Hepatocyte (in vitro differentiated cells): Measurements from ENCODE around the gene ZSCAN5B. TPM values are rescaled to one million over a fixed set of nuclear protein-coding genes. Genes with fewer than 3 reads are reported as not detected.

Experiments used
- DNase-seq: peaks from one replicate; pipeline ENCODE4 v3.0.0-alpha.2; 2016; ENCODE audit warnings: low spot score
- H2AFZ ChIP-seq: fragments of 200-600 bp; sonication (generic); 2 replicates; pipeline ENCODE4 v1.6.0; 2016; ENCODE audit warnings: antibody characterized with exemption, mild to moderate bottlenecking
- H3K27ac ChIP-seq: fragments of 200-600 bp; sonication (generic); 2 replicates; pipeline ENCODE4 v1.5.1; 2016; ENCODE audit warnings: mild to moderate bottlenecking
- H3K27me3 ChIP-seq: fragments of 200-600 bp; sonication (generic); 2 replicates; pipeline ENCODE4 v1.6.1; 2016
- H3K36me3 ChIP-seq: fragments of 200-600 bp; sonication (generic); replicated peaks from 2 replicates; pipeline ENCODE4 v1.5.1; 2016; ENCODE audit warnings: low read depth; ENCODE audit not compliant: insufficient read depth
- H3K4me1 ChIP-seq: fragments of 200-600 bp; sonication (generic); 2 replicates; pipeline ENCODE4 v1.5.1; 2016; ENCODE audit warnings: mild to moderate bottlenecking, moderate library complexity; ENCODE audit not compliant: insufficient read depth
- H3K4me2 ChIP-seq: fragments of 200-600 bp; sonication (generic); 2 replicates; pipeline ENCODE4 v1.6.0; 2016
- H3K4me3 ChIP-seq: fragments of 200-600 bp; sonication (generic); 2 replicates; pipeline ENCODE4 v1.5.1; 2016; ENCODE audit warnings: mild to moderate bottlenecking
- H3K79me2 ChIP-seq: fragments of 200-600 bp; sonication (generic); 2 replicates; pipeline ENCODE4 v1.6.0; 2017; ENCODE audit warnings: mild to moderate bottlenecking
- H3K9me2 ChIP-seq: fragments of 200-600 bp; sonication (generic); replicated peaks from 2 replicates; pipeline ENCODE4 v1.6.0; 2017; ENCODE audit warnings: mild to moderate bottlenecking; ENCODE audit not compliant: insufficient read depth
- H3K9me3 ChIP-seq: fragments of 200-600 bp; sonication (generic); 2 replicates; pipeline ENCODE4 v1.5.1; 2016; ENCODE audit warnings: low read depth, mild to moderate bottlenecking
- H4K20me1 ChIP-seq: fragments of 200-600 bp; sonication (generic); 2 replicates; pipeline ENCODE4 v1.6.0; 2016; ENCODE audit warnings: mild to moderate bottlenecking; ENCODE audit not compliant: insufficient read depth, poor library complexity, severe bottlenecking
- EZH2 ChIP-seq: fragments of 200-600 bp; sonication (generic); IDR thresholded peaks from 2 replicates; pipeline ENCODE4 v1.6.1; 2016; ENCODE audit warnings: antibody characterized with exemption, mild to moderate bottlenecking, borderline replicate concordance
- EZH2phosphoT487 ChIP-seq: fragments of 200-600 bp; sonication (generic); IDR thresholded peaks from one replicate; pipeline ENCODE4 v1.6.1; 2018; ENCODE audit warnings: antibody characterized with exemption, mild to moderate bottlenecking, low read depth, moderate library complexity; ENCODE audit not compliant: unreplicated experiment, severe bottlenecking
- WGBS: methylation state at CpG from one replicate; pipeline ENCODE4 v1.1.6; 2016; ENCODE audit warnings: low lambda C conversion rate; ENCODE audit errors: missing lambda C conversion rate; 5-methylcytosine and 5-hydroxymethylcytosine counted together
- polyA plus RNA-seq: library from polyadenylated mRNA; unstranded; fragments of >200 nt; fragmentation: Nextera tagmentation; extraction: Ambion mirVana; gene quantifications from 2 replicates; pipeline ENCODE4 v1.2.1, GENCODE V29; 2016
- total RNA-seq: library from RNA; depleted of rRNA; stranded (reverse); fragments of >200 nt; gene quantifications from 2 replicates; pipeline ENCODE4 v1.2.3, GENCODE V29; 2014
- TF ChIP-seq, protein P1 (sequence below): fragments of 200-600 bp; sonication (generic); IDR thresholded peaks from 2 replicates; pipeline ENCODE4 v1.5.1; 2016; ENCODE audit warnings: antibody characterized with exemption, mild to moderate bottlenecking; ENCODE audit not compliant: poor library complexity

ZSCAN5B gene
- total and polyA plus RNA-seq, 2 experiments from 2014 or later: not detected

DNA sequence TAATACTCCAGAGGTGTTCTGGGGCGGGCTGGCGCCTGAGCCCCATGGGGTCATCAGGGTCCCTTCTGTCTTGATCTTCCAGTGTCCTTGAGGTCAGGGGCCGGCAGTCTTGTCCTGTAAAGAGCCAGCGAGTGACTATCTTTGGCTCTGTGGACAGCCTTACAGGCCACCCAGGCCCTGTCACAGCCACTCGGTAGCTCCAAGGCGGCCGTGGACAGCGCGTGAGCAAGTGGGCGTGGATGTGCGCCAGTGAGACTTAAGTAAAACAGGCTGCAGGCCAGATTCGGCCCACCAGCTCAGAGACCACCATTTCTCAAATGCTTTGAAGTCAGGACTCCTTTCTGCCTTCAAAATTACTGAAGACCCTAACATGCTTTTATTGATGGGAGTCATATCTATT is 52.8 kb downstream of the ZSCAN5B start:
- no peak for TF ChIP-seq EZH2
- H3K79me2 ChIP-seq: peaks cover 67% of the 10 kb centered on the region
- no peaks in the 10 kb centered on the region for H3K9me2 ChIP-seq
- WGBS: 86% methylated on average over 12 of the region's 12 CpGs
- H3K4me1 ChIP-seq: peaks cover 23% of the 10 kb centered on the region
- H3K4me3 ChIP-seq: no peak overlapping the region
- H2AFZ ChIP-seq: no peak overlapping the region
- peak overlapping the region; percentile 68 for H3K27ac ChIP-seq
- no peaks in the 10 kb centered on the region for H3K9me3 ChIP-seq
- H4K20me1 ChIP-seq: peaks cover 3% of the 10 kb centered on the region
- no peaks in the 10 kb centered on the region for H3K36me3 ChIP-seq
- no peak for DNase-seq
- H3K4me2 ChIP-seq: no peak overlapping the region
- H3K27me3 ChIP-seq: no peaks in the 10 kb centered on the region

DNA sequence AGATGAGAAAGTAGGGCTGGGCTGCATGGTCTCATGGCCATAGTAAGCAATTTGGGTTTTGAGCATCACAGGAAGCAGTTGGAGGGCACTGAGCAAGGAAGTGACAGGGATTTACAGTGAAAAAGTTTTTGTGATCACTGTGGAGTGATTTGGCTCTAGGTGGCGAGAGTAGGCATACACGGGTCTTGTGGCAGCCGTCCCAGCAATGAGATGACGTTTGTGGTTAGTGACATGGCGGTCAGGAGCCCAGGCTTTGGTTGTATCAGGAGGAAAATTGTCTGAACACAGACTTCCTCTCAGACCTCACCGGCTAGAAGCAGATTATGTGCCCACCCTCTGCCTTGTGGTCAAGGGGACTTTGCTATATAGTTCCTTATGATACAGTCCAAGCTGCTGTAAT is 53.2 kb downstream of the ZSCAN5B start:
- WGBS: 94% methylated on average over 6 of the region's 6 CpGs
- peak overlapping the region; percentile 89 for H3K4me2 ChIP-seq
- no peaks in the 10 kb centered on the region for H3K36me3 ChIP-seq
- no peaks in the 10 kb centered on the region for H3K9me3 ChIP-seq
- H3K27ac ChIP-seq: peak overlapping the region; percentile 68
- no peaks in the 10 kb centered on the region for H3K9me2 ChIP-seq
- TF ChIP-seq EZH2: no peak
- TF ChIP-seq EZH2phosphoT487: no peak
- TF ChIP-seq, protein P1, sequence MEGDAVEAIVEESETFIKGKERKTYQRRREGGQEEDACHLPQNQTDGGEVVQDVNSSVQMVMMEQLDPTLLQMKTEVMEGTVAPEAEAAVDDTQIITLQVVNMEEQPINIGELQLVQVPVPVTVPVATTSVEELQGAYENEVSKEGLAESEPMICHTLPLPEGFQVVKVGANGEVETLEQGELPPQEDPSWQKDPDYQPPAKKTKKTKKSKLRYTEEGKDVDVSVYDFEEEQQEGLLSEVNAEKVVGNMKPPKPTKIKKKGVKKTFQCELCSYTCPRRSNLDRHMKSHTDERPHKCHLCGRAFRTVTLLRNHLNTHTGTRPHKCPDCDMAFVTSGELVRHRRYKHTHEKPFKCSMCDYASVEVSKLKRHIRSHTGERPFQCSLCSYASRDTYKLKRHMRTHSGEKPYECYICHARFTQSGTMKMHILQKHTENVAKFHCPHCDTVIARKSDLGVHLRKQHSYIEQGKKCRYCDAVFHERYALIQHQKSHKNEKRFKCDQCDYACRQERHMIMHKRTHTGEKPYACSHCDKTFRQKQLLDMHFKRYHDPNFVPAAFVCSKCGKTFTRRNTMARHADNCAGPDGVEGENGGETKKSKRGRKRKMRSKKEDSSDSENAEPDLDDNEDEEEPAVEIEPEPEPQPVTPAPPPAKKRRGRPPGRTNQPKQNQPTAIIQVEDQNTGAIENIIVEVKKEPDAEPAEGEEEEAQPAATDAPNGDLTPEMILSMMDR: no peak
- peaks cover 62% of the 10 kb centered on the region for H3K79me2 ChIP-seq
- no peaks in the 10 kb centered on the region for H3K27me3 ChIP-seq
- H2AFZ ChIP-seq: no peak overlapping the region
- DNase-seq: no peak
- peaks cover 25% of the 10 kb centered on the region for H3K4me1 ChIP-seq
- no peak overlapping the region for H3K4me3 ChIP-seq
- H4K20me1 ChIP-seq: no peaks in the 10 kb centered on the region

DNA sequence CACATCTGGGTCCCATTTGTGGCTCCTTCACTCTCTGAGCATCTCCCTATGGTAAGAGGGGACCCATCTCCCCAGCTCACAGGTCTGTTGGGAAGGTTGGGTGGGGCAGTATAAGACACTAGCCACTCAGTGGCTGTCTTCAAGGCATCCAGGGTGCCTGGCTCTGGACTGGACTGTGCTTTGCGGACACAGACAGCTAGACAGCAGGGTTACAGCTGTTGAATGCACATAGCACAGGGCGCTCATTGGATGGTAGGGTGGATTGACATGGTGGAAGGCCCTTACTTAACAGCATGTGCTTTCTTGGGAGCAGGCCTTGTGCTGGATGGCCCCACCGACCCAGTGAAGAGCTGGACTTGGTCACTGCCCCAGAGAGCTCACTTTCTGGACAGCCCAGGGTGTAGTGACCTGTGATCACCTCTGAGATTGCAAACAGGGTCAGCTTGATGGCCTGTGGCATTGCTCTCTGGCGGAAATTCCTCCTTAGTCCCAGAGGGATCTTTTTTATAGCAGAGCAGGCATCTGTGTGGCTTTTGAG is 54.6 kb downstream of the ZSCAN5B start:
- Histone ChIP-seq H3K9me3 (no peaks in the 10 kb centered on the region), H3K4me1 (peaks cover 25% of the 10 kb centered on the region), H4K20me1 (no peaks in the 10 kb centered on the region), H3K4me3 (no peak overlapping the region), H2AFZ (no peak overlapping the region), H3K36me3 (no peaks in the 10 kb centered on the region), H3K9me2 (no peaks in the 10 kb centered on the region), H3K4me2 (peak overlapping the region; percentile 89), H3K27me3 (no peaks in the 10 kb centered on the region), H3K27ac (peak overlapping the region; percentile 68), H3K79me2 (peaks cover 52% of the 10 kb centered on the region)
- 74% methylated on average over 4 of the region's 4 CpGs for WGBS
- TF ChIP-seq, protein P1: no peak
- no peak for TF ChIP-seq EZH2phosphoT487
- no peak for TF ChIP-seq EZH2
- DNase-seq: no peak

DNA sequence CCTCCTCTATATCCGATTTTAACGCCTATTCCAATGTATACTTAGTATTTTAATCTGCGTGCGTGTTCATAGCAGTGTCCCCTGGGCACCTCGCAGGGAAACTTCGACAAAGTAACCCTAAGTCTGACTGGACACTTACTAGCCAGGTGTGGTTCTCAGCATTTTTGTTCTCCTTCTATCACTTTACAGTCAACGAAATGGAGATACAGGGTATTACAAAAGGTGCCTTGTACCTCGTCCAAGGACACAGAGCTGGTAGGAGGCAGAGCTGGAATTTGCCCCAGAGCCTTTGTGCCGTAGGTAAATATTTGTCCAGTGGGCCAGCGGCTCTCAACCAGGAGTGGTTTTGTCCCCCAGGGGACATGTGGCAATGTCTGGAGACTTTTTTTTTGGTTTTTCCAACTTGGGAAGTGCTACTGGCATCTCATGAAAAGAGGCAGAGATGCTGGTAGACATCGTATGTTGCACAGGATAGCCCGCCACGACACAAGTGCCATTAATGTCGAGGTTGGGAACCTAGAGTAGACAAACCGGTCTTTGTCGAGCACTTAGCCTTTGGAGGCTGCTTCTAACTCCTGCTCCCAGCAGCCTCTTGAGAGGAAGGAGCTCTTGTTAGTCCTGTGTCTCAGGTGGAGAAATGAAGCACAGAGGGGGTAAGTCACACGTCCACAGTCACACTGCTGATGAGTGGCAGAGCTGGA is 55.3 kb downstream of the ZSCAN5B start:
- H4K20me1 ChIP-seq: no peaks in the 10 kb centered on the region
- DNase-seq: peak; percentile 80
- 38% methylated on average over 17 of the region's 17 CpGs for WGBS
- no peaks in the 10 kb centered on the region for H3K9me3 ChIP-seq
- peak overlapping the region; percentile 89 for H3K4me2 ChIP-seq
- peak overlapping the region; percentile 68 for H3K27ac ChIP-seq
- H3K4me1 ChIP-seq: peaks cover 25% of the 10 kb centered on the region
- no peaks in the 10 kb centered on the region for H3K27me3 ChIP-seq
- peak overlapping the region; percentile 45 for H2AFZ ChIP-seq
- peak overlapping the region; percentile 46 for H3K4me3 ChIP-seq
- H3K79me2 ChIP-seq: peaks cover 47% of the 10 kb centered on the region
- H3K36me3 ChIP-seq: no peaks in the 10 kb centered on the region
- TF ChIP-seq, protein P1: no peak
- no peak for TF ChIP-seq EZH2phosphoT487
- TF ChIP-seq EZH2: no peak
- no peaks in the 10 kb centered on the region for H3K9me2 ChIP-seq
